HG02852 (cell line): ENCODE measurements around the gene NEK10.

ENCODE experiments used
- ATAC-seq: cut with Tn5 transposase; IDR thresholded peaks from one replicate; pipeline ENCODE4 v1.9.1; 2021; ENCODE audit warnings: mild to moderate bottlenecking, moderate library complexity; ENCODE audit not compliant: unreplicated experiment

Gene NEK10

GRCh38 chr3:27076815-27077630 is 292.2 kb downstream of the NEK10 start:
- no peak for ATAC-seq

GRCh38 chr3:27074914-27075313 is 294.3 kb downstream of the NEK10 start:
- ATAC-seq = no peak

- ATAC-seq = no peak
Measured at GRCh38 chr3:27073912-27074311, 295.3 kb downstream of the NEK10 start.

GRCh38 chr3:27072810-27073651 is 296.2 kb downstream of the NEK10 start:
- ATAC-seq = no peak

GRCh38 chr3:27060336-27060735 is 308.8 kb downstream of the NEK10 start:
- no peak for ATAC-seq
